NCI-H1092 (cell line): ENCODE results near the gene GH2.
A peak's percentile ranks its signal among the peaks of the same experiment; 100 is the strongest.
"Not testable (repeated sequence)": the region's sequence is repeated elsewhere in the genome, so short reads cannot be mapped to it uniquely, and the experiment has no call there.

Experiments used
- DNase-seq: peaks from one replicate; lab custom pipeline; 2025; lab: John Stamatoyannopoulos, UW

GH2 gene

DNA sequence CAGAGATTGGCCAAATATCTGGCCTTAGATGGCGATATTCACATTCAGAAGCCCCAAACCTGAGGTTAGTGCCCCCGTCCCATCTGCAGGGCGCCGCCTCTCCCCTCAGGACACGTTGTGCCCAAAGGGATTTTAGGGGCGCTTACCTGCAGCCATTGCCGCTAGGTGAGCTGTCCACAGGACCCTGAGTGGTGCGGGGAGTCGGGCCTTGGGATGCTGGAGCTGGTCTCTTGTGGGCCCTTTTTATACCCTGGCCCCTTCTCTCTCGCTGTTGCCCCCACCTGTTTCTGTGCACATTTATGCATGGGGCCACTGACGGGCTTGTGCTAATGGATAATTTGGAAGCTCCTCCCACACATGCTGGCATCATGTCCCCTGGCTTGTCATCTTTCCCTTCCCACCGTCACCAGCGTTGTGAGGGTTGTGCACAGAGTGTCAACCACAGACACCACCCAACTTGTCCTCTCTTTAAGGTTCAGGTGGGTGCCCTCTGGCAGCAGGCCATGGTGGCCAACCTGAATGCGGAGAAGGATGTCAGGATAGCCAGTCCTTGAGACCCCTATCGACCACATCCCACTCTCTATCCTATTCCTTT, 29.4 kb upstream of the GH2 start, which contains the start of gene CSHL1:
TSS of gene CSHL1 (minus strand) at position 218 of the 595 bp plus-strand sequence. CDS start at position 156, 62 bp downstream.
- no peak for DNase-seq

DNA sequence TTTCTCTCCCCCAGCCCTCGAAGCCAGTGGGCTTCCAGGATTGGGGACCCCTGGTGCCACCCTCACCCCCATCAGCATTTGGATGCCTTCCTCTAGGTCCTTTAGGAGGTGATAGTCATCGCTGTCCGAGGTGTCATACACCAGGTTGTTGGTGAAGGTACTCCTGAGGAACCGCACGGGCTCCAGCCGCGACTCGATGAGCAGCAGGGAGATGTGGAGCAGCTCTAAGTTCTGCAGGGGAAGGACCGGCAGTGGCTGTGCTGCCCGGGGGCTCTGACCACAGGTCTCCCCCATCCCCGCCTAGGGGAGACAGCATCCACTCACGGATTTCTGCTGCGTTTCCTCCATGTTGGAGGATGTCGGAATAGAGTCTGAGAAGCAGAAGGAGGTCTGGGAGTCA, 28.4 kb upstream of the GH2 start:
- DNase-seq = no peak

DNA sequence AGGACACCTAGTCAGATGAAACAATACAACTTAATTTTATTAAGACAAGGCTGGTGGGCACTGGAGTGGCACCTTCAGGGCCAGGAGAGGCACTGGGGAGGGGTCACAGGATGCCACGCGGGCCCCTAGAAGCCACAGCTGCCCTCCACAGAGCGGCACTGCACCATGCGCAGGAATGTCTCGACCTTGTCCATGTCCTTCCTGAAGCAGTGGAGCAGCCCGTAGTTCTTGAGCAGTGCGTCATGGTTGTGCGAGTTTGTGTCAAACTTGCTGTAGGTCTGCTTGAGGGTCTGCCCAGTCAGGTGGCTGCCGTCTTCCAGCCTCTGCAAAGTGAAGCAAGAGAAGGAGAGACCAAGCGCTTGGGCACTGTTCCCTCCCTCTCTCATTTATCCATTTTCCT, 27.8 kb upstream of the GH2 start:
- not testable (repeated sequence) for DNase-seq

DNA sequence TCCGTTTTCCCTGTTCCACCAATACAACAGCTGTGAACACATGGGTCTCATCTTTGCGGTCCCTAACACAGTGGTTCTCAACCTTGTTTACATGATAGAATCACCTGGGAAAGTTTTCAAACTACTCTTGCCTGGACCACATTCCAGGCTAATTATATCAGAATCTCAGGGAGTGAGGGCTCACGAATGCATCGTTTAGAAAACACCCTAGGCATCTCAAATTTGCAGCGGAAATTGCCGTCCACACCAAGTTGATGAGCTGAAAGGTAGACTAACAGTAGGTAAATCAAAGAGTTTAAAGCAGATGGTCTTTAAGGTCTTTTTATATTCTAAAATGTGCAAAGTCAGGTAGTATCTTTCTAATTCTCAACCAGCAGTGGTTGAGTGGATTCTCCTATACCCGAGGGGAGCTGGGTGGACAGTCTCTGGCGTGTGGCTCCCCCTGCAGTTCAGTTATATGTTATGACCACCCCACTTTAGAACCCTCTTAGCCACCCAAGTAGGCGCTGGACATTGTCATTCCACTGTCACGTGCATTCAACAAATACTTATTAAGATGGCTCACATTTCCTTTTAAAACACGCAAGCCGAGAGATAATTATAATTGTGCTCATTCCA, 25.5 kb upstream of the GH2 start:
- peak; percentile 5 for DNase-seq

DNA sequence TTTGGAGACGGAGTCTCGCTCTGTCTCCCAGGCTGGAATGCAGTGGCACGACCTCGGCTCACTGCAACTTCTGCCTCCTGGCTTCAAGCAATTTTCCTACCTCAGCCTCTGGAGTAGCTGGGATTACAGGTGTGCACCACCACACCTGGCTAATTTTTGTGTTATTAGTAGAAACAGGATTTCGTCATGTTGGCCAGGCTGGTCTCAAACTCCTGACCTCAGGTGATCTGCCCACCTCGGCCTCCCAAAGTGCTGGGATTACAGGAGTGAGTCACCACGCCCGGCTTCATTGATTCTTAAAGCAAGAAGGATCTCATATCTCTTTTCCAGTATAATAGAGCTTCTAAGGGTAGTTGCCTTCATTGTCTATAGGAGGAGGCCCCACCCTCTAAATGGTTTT, 23.1 kb upstream of the GH2 start:
- not testable (repeated sequence) for DNase-seq

DNA sequence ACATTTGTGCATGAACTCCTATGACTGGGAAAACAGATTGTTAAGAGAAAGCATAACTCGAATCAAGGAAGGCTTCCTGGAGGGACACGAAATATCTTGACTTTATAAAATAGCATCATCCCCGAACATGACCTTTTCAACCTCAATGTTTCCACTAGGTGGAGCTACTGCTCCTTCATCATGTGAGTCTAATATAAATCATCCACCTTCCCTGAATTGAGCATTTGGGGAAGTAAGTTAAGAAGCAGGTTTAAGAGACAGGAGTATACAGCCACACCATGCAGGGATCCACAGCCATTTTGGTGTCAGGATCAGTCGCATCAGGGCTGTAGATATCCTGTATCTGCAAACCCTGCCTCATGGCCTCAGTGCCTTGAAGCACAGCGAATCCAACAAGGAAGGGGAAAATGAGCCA, 22.1 kb upstream of the GH2 start:
- DNase-seq = not testable (repeated sequence)

DNA sequence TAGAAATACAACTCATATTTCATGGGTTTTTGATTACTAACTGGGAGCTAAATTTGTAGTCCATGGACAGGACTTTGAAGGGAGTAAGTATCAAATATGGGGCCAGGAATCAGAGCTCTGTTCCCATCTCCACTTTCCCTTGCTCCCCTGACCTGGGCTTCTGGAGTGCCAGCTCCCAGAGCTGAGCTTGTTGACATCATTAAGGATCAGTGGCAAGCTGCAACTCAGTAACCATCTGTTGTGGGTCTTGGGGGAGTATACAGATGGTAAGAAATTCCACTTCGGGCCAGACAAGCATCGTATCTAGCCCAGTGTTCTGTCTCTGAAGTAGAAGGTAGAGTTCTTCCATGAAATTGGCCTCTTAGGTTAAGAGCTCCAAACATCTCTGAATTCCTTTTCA, 20.2 kb upstream of the GH2 start:
- not testable (repeated sequence) for DNase-seq

DNA sequence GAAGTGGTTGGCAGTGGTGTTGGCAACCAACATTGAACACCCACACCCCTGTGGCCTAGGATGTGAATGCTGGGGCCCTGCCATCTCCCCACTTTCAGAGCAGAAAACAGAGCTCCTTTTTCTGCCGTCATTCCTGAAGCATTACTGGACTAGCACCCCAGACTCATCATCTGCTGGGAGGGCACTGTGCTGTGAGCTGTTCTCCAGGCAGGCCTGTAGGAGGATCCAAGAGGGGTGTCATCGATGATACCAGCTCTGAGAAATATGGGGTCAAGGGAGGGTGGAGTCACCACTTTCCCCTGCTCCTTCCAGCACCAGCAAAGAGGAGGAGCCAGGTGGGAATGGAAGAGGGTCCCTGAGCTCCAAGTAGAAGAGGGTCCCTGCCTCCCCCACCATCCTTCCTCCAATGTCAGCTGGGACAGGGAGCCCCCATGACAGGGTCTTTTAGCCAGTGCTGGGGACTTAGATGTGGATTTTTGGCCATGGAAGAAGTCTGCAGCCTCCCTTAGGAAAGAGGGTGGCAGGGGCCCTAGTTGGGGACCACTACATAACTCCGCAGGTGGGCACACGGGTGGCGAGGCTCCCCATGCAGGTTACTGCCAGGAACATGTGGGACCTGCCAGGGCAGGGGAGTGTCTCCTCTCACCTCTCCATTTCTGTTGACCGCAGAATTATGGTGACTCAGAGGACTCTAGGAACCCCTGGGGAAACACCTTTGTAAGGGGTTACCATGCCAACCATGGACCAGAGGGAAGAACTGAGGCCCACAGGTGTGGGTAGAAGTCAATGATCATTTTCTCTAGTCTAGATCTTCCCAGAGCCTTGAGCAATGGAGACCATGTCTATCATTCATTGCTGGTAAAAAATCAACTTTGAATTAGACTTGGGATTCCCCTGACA, 17.4 kb upstream of the GH2 start:
- DNase-seq = not testable (repeated sequence)

DNA sequence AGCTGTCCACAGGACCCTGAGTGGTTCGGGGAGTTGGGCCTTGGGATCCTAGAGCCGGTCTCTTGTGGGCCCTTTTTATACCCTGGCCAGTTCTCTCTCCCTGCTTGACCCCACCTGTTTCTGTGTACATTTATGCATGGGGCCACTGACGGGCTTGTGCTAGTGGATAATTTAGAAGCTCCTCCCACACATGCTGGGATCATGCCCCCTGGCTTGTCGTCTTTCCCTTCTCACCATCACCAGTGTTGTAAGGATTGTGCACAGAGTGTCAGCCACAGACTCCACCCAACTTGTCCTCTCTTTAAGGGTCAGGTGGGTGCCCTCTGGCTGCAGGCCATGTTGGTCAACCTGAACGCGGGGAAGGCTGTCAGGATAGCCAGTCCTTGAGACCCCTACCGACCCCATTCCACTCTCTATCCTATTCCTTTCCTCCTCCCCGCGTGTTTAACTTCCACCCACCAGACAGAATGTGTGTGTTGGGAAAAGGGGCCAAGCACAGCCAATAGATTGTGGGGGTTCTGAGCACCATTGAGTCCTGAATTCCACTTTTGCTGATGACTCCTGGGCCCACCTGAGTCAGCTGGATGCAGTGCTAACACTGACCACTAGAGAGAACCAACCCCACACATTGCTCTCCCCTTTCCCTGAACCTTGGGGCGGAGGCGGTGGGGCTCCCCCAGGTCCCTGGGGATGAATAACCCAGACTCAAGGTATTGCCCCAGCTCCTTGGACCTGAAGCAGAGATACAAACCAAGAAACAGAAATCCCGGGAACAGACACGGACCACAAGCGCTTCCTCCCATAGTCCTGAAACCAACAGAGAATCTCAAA, 15.0 kb upstream of the GH2 start, which contains the start of gene CSH1:
TSS of gene CSH1 (minus strand) at position 51 of the 831 bp plus-strand sequence. CDS start 63 bp downstream, outside the sequence.
- not testable (repeated sequence) for DNase-seq

DNA sequence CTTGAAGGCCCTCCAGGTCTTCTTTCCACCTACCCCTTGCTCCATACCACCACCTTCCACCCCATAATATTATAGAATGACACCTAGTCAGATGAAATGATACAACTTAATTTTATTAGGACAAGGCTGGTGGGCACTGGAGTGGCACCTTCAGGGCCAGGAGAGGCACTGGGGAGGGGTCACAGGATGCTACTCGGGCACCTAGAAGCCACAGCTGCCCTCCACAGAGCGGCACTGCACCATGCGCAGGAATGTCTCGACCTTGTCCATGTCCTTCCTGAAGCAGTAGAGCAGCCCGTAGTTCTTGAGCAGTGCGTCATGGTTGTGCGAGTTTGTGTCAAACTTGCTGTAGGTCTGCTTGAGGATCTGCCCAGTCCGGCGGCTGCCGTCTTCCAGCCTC, 13.1 kb upstream of the GH2 start:
- not testable (repeated sequence) for DNase-seq

DNA sequence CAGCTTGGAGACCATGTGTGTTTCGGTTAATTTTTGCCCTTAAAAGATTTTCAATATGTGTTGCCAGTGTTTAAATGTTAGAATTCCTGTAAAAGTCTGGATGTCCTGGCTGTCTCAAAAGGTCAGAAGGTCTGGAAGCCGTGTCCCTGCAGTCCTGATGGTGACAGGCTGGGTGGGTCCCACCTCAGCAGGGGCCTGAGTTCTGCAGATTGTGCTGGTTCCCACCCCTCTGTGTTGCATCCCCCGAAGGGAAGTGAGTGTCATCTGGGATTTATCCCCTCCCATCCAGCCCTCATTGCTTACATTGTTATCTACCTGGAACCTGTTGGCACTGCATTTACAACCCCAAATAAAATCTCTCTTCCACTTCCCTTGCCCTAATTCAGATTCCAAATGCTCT, 12.3 kb upstream of the GH2 start:
- not testable (repeated sequence) for DNase-seq

DNA sequence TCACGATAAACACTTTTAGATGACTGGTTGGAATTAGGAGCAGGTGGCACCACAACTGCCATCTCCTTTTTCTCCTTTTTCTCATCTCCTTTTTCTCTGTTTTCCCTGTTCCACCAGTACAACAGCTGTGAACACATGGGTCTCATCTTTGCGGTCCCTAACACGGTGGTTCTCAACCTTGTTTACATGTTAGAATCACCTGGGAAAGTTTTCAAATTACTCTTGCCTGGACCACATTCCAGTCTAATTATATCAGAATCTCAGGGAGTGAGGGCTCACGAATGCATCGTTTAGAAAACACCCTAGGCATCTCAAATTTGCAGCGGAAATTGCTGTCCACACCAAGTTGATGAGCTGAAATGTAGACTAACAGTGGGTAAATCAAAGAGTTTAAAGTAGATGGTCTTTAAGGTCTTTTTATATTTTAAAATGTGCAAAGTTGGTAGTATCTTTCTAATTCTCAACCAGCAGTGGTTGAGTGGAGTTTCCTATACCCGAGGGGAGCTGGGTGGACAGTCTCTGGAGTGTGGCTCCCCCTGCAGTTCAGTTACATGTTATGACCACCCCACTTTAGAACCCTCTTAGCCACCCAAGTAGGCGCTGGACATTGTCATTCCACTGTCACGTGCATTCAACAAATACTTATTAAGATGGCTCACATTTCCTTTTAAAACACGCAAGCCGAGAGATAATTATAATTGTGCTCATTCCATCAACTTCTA, 10.7 kb upstream of the GH2 start:
- DNase-seq = not testable (repeated sequence)

DNA sequence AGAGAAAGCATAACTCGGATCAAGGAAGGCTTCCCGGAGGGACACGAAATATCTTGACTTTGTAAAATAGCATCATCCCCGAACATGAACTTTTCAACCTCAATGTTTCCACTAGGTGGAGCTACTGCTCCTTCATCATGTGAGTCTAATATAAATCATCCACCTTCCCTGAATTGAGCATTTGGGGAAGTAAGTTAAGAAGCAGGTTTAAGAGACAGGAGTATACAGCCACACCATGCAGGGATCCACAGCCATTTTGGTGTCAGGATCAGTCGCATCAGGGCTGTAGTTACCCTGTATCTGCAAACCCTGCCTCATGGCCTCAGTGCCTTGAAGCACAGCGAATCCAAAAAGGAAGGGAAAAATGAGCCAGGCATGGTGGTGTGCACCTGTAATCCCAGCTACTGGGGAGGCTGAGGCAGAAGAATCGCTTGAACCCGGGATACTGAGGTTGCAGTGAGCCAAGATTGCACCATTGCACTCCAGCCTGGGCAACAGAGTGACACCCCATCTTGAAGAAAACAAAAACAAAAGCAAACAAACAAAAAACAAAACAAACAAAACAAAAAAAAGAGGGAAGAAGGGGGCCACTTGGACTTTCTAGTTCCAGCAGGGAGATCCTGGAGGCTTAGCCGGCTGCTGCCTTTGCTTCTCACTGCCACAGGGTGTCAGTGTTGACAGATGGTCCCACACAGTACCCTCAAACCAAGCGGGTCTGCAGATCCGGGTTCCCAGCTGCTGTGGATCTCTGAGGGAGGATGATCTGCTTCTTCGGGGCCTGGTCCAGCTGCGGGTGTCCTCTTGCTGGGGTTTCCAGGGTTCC, 7.5 kb upstream of the GH2 start:
- peak; percentile 4 for DNase-seq

DNA sequence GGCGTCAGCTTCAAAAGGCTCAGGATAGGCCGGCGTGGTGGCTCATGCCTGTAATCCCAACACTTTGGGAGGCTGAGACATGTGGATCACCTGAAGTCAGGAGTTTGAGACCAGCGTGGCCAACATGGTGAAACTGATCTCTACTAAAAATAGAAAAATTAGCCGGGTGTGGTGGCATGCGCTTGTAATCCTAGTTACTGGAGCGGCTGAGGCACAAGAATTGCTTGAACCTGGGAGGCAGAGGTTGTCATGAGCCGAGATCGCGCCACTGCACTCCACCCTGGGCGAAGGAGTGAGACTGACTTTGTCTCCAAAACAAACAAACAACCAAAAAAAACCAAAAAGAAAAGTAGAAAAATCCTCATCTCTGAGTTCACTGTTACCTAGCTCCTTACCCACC, 3.4 kb upstream of the GH2 start:
- not testable (repeated sequence) for DNase-seq

DNA sequence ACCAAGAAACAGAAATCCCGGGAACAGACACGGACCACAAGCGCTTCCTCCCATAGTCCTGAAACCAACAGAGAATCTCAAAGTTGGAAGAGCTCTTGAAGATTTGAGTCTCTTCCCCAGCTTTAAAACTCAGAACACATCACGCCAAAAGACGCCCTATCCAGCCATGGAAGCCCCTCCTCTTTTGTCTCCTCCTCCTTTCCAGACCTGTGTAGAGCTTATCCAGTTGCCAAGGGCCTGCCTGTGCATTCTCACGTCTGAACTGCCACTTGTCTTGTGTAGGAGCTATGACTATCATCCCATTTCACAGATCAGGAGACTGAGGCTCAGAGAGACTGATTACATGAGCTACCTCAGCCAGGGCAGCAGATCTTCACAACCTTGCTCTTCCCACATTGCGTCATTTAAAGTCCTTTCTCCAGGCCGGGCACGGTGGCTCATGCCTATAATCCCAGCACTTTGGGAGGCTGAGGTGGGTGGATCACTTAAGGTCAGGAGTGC, 932 bp upstream of the GH2 start:
- not testable (repeated sequence) for DNase-seq

DNA sequence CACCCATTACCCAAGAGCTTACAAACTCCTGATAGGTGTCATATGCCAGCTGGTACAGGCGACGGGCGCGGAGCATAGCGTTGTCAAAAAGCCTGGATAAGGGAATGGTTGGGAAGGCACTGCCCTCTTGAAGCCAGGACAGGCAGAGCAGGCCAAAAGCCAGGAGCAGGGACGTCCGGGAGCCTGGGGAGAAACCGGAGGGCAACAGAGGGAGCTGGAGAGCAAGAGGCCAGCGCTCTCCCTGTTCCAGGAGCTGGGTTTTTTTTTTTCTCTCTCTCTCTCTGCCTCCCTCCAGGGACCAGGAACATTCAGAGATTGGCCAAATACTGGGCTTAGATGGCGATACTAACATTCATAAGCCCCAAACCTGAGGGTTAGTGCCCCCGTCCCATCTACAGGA, 407 bp downstream of the GH2 start:
- not testable (repeated sequence) for DNase-seq

DNA sequence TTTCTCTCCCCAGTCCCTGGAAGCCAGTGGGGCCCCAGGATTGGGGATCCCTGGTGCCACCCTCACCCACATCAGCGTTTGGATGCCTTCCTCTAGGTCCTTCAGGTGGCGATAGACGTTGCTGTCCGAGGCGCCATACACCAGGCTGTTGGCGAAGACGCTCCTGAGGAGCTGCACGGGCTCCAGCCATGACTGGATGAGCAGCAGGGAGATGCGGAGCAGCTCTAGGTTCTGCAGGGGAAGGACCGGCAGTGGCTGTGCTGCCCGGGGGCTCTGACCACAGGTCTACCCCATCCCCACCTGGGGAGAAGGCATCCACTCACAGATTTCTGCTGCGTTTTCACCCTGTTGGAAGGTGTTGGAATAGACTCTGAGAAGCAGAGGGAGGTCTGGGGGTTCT, 1.0 kb downstream of the GH2 start:
- no peak for DNase-seq

DNA sequence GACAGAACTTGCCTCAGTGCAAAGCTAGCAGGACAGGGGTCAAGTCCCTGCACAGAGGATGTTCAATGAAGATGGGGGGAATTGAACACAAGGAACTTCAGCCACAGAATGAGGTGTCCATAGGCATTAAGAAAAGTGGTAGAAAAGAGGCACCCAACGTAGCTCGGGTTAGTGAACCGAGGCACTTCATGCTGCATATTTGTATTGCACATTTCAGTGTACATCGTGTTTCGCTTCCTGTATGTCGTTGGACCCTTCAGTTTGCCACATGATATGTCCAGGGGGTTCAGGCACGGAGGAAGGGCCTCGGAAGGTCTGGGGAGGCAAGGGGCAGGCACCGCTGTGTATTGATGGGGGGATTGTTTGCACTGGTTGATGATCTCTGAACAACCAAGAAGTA, 3.3 kb downstream of the GH2 start:
- not testable (repeated sequence) for DNase-seq

DNA sequence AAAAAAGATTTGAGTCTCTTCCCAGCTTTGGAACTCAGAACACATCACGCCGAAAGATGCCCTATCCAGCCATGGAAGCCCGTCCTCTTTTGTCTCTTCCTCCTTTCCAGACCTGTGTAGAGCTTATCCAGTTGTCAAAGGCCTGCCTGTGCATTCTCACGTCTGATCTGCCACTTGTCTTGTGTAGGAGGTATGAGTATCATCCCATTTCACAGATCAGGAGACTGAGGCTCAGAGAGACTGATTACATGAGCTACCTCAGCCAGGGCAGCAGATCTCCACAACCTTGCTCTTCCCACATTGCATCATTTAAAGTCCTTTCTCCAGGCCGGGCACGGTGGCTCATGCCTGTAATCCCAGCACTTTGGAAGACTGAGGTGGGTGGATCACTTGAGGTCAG, 7.1 kb downstream of the GH2 start:
- DNase-seq = not testable (repeated sequence)

DNA sequence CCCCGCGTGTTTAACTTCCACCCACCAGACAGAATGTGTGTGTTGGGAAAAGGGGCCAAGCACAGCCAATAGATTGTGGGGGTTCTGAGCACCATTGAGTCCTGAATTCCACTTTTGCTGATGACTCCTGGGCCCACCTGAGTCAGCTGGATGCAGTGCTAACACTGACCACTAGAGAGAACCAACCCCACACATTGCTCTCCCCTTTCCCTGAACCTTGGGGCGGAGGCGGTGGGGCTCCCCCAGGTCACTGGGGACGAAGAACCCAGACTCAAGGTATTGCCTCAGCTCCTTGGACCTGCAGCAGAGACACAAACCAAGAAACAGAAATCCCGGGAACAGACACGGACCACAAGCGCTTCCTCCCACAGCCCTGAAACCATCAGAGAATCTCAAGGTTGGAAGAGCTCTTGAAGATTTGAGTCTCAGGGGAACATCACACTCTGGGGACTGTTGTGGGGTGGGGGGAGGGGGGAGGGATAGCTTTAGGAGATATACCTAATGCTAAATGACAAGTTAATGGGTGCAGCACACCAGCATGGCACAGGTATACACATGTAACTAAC, 7.6 kb downstream of the GH2 start:
- DNase-seq = not testable (repeated sequence)
